ENCODE measurements around the gene ALPG.
"Not testable (repeated sequence)": the region's sequence is repeated elsewhere in the genome, so short reads cannot be mapped to it uniquely, and the experiment has no call there.

ALPG gene

GRCh38 chr2:232442431-232442830, 35.8 kb downstream of the ALPG start:
- not testable (repeated sequence) for DNase-seq

- DNase-seq = not testable (repeated sequence)
Measured at GRCh38 chr2:232443047-232443446, 36.4 kb downstream of the ALPG start.

GRCh38 chr2:232443669-232444408, 37.2 kb downstream of the ALPG start:
- DNase-seq = not testable (repeated sequence)

- peak; percentile 33 for DNase-seq
Measured at GRCh38 chr2:232444409-232445148, 37.9 kb downstream of the ALPG start.

GRCh38 chr2:232445149-232445885, 38.7 kb downstream of the ALPG start:
- DNase-seq = not testable (repeated sequence)

- DNase-seq = not testable (repeated sequence)
Measured at GRCh38 chr2:232446266-232446777, 39.7 kb downstream of the ALPG start.

GRCh38 chr2:232447091-232447620, 40.5 kb downstream of the ALPG start:
- no peak for DNase-seq

- no peak for DNase-seq
Measured at GRCh38 chr2:232447638-232448303, 41.1 kb downstream of the ALPG start.

GRCh38 chr2:232448304-232448690, 41.7 kb downstream of the ALPG start:
- no peak for DNase-seq

GRCh38 chr2:232449964-232450363, 43.3 kb downstream of the ALPG start:
- no peak for DNase-seq

GRCh38 chr2:232451645-232452044, 45.0 kb downstream of the ALPG start:
- not testable (repeated sequence) for DNase-seq

- no peak for DNase-seq
Measured at GRCh38 chr2:232454630-232455029, 48.0 kb downstream of the ALPG start.

GRCh38 chr2:232455426-232456255, 49.0 kb downstream of the ALPG start, which contains the start of gene ALPI:
Gene ALPI (plus strand): TSS chr2:232456153. CDS start chr2:232456200, 47 bp downstream.
- no peak for DNase-seq

- no peak for DNase-seq
Measured at GRCh38 chr2:232456296-232457120, 49.9 kb downstream of the ALPG start.

- no peak for DNase-seq
Measured at GRCh38 chr2:232457121-232458011, 50.7 kb downstream of the ALPG start.

- DNase-seq = no peak
Measured at GRCh38 chr2:232458051-232458660, 51.5 kb downstream of the ALPG start.

GRCh38 chr2:232458661-232459418, 52.2 kb downstream of the ALPG start:
- no peak for DNase-seq

GRCh38 chr2:232459419-232460035, 52.9 kb downstream of the ALPG start:
- DNase-seq = no peak
